AG04449 (cell line): ENCODE data around the gene ATG16L2.

Source experiments
- CTCF ChIA-PET: fragments of 350-600 bp; formaldehyde crosslinking; extraction: SDS; loops from one replicate; lab custom pipeline; 2021; ENCODE audit warnings: antibody characterized with exemption; lab: Yijun Ruan, JAX
- POLR2A ChIA-PET: fragments of 400-600, 350-600 bp; formaldehyde crosslinking; extraction: SDS; loops from one replicate; lab custom pipeline; 2020; ENCODE audit warnings: antibody characterized with exemption, inconsistent platforms; lab: Yijun Ruan, JAX
- DNase-seq: peaks from one replicate; pipeline ENCODE4 v3.0.0-alpha.2; 2010; ENCODE audit warnings: low read depth, low spot score
- H3K4me3 ChIP-seq: 2 replicates; pipeline ENCODE4 v1.5.1; 2011; ENCODE audit warnings: low read depth, mild to moderate bottlenecking, control low read depth, low read length
- TF ChIP-seq, protein P1 (sequence below): IDR thresholded peaks from one replicate; pipeline ENCODE4 v1.5.1; 2011; ENCODE audit warnings: mild to moderate bottlenecking, moderate library complexity, low read length, control low read depth, inconsistent platforms; ENCODE audit not compliant: insufficient read depth; ENCODE audit errors: missing control alignments

Gene ATG16L2

DNA sequence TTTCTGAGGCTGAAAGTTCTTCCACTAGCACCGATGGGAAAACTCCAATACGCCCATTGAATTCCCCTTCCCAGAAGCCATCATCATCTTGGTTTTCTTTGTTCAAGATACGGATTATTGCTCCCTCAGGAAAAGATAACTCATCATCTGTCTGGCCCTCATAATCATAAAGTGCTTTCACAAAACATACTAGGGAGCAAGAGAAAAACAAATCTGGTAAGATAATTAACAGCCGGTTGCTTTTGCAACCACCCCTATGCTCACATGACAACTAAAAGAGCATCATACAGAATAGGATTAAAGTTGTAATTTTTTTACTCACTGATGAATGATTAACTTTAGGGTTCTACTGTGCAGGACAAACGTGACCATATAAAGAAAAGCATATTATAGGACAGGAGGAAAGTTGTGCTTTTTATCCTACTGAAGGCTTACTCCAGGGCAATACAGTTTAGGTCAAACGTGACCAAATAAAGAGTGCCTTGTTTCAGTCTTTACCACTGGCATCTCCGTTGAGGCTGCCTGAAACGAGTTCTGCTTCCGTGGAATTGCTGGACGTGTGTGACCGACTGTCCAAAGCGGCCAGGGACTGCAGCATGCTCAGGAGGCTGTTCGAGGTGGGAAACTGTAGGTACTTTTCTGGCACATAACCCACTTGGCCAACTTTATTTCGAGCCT is 28.6 kb downstream of the ATG16L2 start:
- H3K4me3 ChIP-seq = no peak overlapping the region
- DNase-seq = no peak
- TF ChIP-seq, protein P1, sequence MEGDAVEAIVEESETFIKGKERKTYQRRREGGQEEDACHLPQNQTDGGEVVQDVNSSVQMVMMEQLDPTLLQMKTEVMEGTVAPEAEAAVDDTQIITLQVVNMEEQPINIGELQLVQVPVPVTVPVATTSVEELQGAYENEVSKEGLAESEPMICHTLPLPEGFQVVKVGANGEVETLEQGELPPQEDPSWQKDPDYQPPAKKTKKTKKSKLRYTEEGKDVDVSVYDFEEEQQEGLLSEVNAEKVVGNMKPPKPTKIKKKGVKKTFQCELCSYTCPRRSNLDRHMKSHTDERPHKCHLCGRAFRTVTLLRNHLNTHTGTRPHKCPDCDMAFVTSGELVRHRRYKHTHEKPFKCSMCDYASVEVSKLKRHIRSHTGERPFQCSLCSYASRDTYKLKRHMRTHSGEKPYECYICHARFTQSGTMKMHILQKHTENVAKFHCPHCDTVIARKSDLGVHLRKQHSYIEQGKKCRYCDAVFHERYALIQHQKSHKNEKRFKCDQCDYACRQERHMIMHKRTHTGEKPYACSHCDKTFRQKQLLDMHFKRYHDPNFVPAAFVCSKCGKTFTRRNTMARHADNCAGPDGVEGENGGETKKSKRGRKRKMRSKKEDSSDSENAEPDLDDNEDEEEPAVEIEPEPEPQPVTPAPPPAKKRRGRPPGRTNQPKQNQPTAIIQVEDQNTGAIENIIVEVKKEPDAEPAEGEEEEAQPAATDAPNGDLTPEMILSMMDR = no peak
- ChIA-PET CTCF (interaction anchor here (2.6 kb wide), 1 partner anchor 300 kb away, joined by 11 read pairs; no protein-coding TSS in a partner anchor), POLR2A (no interaction called here)

DNA sequence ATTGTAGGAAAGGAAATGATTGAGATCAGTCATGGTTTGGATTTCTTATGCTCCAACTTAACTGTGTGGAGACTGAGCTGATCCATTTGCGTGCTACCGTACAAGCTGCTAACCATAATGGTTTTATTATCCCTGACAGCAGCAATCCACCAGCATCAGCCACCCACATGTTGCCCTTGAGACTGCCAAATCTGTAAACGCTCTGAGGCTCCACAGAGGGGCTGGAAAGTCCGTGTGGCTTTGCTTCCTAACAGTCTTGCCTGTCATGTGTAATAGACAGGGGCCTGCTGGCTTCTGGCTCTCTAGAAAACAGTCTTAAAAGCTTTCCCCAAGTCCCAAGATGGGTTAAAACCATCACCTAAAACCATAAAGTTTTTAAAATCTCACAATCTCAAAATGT is 30.1 kb downstream of the ATG16L2 start:
- ChIA-PET POLR2A (interaction anchor here (0.5 kb wide), 1 partner anchor 27 kb away, joined by 3 read pairs; no protein-coding TSS in a partner anchor), CTCF (interaction anchor here (0.8 to 4.3 kb wide), 5 partner anchors 12 to 119 kb away, joined by 3 to 32 read pairs (median 3); no protein-coding TSS in a partner anchor)
- no peak for DNase-seq
- TF ChIP-seq, protein P1 = no peak
- no peak overlapping the region for H3K4me3 ChIP-seq

DNA sequence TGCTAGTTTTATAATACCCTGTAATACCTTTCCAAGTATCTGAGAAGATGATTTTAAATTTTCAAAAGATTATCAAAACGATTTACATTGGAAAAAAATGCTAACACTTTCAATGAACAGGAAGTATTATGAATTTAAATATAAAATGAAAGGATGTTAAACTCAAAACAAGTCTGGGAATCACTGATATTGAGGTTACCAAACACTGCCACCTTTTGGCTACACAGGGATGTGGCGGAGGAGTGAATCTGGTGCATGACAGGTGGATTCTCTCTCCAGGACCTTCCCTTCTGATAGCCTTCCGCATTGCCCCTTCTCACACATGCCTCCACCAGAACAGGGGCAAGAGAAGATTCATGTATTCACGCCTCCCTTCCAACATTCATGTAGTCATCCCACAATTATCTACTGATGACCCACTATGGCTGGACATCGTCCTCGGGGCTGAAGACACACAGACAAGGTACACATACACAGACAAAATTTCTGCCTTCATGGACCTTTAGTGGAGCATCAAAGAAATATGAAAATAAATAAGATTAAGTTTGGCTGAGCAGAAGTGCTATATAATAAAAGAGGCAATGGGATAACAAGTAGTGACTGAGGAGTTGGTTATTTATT is 34.7 kb downstream of the ATG16L2 start:
- POLR2A ChIA-PET = no interaction called here
- no peak for DNase-seq
- TF ChIP-seq, protein P1 = peak; percentile 70
- no peak overlapping the region for H3K4me3 ChIP-seq
- CTCF ChIA-PET = interaction anchor here (0.9 to 1.6 kb wide), 6 partner anchors 8 to 78 kb away, joined by 3 to 5 read pairs (median 4); no protein-coding TSS in a partner anchor

DNA sequence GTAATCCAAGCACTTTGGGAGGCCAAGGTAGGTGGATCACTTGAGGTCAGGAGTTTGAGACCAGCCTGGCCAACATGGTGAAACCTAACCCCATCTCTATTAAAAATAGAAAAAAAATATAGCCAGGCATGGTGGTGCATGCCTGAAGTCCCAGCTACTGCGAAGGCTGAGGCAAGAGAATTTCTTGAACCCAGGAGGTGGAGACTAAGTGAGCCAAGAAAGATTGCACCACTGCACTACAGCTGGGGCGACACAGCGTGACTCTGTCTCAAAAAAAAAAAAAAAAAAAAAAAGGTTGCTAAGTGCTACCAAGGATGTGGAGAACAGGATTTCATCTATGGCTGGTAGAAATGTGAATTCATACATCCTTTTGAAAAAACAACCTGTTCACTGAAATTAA is 36.6 kb downstream of the ATG16L2 start:
- CTCF ChIA-PET = interaction anchor here (1.6 kb wide), 1 partner anchor 10 kb away, joined by 5 read pairs; no protein-coding TSS in a partner anchor
- no peak for DNase-seq
- POLR2A ChIA-PET = no interaction called here

DNA sequence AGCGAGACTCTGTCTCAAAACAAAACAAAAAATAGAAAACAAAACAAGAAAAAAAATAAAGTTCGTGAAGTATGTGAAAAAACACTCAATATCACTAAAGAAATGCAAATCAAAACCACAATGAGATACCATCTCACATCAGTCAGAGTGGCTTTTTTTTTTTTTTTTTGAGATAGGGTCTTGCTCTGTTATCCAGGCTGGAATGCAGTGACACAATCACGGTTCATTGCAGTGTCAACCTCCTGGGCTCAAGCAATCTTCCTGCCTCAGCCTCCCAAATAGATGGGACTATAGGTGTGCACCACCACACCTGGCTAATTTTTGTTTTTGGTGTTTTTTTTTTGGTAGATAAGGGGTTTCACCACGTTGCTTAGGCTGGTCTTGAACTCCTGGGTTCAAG is 37.5 kb downstream of the ATG16L2 start:
- no peak overlapping the region for H3K4me3 ChIP-seq
- ChIA-PET CTCF (no interaction called here), POLR2A (no interaction called here)
- TF ChIP-seq, protein P1 = no peak
- DNase-seq = no peak

More for the DNA sequence above, 36.6 kb downstream of the ATG16L2 start:
- TF ChIP-seq, protein P1 = no peak
- no peak overlapping the region for H3K4me3 ChIP-seq

DNA sequence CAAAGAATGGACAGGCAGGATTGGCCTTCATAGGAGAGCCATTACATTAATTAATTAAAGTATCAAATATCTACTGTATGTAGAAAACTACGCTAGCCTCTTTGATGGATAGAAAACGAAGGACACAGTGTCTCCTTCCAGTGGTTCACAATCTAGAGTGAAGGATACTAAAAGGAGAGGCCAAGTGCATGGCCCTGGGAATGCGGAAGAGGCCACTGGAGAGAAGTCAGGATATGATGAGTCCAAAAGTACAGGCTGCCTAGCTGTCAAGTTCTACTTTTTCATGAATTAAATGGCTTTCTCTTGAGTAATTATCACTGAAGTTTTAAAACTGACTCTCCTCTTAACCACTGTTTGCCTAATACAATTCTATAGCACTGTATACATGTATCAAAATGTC is 41.9 kb downstream of the ATG16L2 start:
- TF ChIP-seq, protein P1 = no peak
- H3K4me3 ChIP-seq = no peak overlapping the region
- CTCF ChIA-PET = interaction anchor here (1.3 kb wide), 1 partner anchor 325 kb away, joined by 3 read pairs; no protein-coding TSS in a partner anchor
- POLR2A ChIA-PET = no interaction called here
- no peak for DNase-seq
